ENCODE data around the gene APOC1. TPM values are rescaled to one million over a fixed set of nuclear protein-coding genes. Genes with fewer than 3 reads are reported as not detected.
A peak's percentile ranks its signal among the peaks of the same experiment; 100 is the strongest.

The APOC1 gene
- total RNA-seq, 3 donors from 2014 or later (not counting 1 experiment from before 2014, with no cell fraction given): not detected

DNA sequence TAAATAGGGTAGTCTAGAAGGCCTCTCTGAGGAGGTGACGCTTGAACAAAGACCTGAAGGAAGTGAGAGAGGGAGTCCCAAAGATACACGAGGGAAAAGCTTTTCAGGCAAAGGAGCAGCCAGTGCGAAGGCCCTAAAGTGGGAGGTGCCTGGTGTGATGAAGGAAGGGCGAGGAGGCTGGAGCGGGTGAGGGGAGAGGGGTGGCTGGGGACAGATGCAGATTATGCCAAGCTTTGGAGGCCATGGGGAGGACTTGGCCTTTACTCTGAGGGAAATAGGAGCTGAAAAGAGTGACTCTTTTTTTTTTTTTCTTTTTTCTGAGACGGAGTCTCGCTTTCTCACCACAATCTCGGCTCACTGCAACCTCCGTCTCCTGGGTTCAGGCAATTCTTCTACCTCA lies 43.7 kb downstream of the APOC1 start:
- Histone ChIP-seq H3K4me1 (ENCODE audit: control insufficient read depth, insufficient read depth, low read length) (peaks cover 49% of the 10 kb centered on the region), H3K4me3 (ENCODE audit: low read length) (no peak overlapping the region), H3K9me3 (ENCODE audit: control insufficient read depth, insufficient read depth, low read length) (no peaks in the 10 kb centered on the region), H3K27me3 (ENCODE audit: control insufficient read depth, insufficient read depth, low read length) (no peaks in the 10 kb centered on the region), H3K27ac (ENCODE audit: low read length) (no peak overlapping the region), H3K36me3 (ENCODE audit: control insufficient read depth, insufficient read depth, low read length) (peaks cover 13% of the 10 kb centered on the region)
- Mint-ChIP-seq H3K9me3 (no peaks in the 10 kb centered on the region), H3K27me3 (ENCODE audit: low read depth in 2 of 2) (no peaks in the 10 kb centered on the region), H3K4me1 (peaks cover 49 to 56% of the 10 kb centered on the region in 2 donors), H3K4me3 (no peak overlapping the region), H3K27ac (no peak overlapping the region), H3K36me3 (no peaks in the 10 kb centered on the region)
- DNase-seq: no peak
- 87% methylated on average over 9 of the region's 9 CpGs for WGBS (ENCODE audit: insufficient coverage)
- no peak for ATAC-seq
- intact Hi-C loops (cut with micrococcal nuclease): no loop called here
- TF ChIP-seq CTCF (IDR thresholded peaks at IDR 0.05): no peak

- H3K4me1 Mint-ChIP-seq: peaks cover 37 to 45% of the 10 kb centered on the region in 2 donors
- DNase-seq: no peak
Measured at GRCh38 chr19:44959691-44960090, 45.3 kb downstream of the APOC1 start.

DNA sequence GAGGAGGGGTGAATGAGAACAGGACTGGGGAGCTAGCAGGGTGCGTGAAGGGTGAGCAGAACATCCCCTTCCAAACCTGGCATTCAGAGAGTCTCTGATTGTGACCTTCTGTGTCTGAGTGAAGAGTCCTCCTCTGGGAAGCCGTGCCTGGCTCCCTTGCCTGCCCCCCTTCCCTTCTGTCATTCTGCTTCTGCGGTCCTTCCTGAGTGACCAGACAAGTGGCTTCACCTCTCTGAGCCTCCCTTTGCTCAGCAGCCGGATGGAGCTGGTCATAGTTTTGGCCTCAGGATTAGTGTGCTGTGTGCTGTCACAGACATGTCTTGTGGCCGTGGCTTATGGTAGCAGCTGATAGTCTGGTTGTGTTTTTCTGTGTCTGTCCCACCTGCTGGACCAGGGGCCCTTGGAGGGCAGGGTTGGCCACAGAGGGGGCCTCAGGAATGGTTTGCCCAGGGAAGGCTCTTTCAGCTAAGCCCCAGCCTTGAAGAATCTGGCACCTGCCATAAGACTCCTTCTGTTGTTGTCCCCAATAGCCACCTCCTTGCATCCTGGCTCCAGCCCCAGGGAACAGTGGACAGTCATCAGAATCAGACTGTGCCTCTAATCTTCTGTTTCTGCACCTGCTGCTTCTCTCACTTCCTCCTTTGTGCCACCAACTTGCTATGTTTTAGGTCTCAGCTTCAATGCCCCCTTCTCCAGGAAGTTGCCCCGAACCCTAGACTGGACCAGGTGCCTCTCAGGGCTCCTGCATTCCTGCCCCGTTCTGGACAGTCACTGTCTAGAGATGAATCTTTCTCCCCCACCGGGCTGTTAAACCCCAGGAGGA lies 46.7 kb downstream of the APOC1 start:
- Histone ChIP-seq H3K9me3 (ENCODE audit: control insufficient read depth, insufficient read depth, low read length) (no peaks in the 10 kb centered on the region), H3K27ac (ENCODE audit: low read length) (peak overlapping the region; percentile 44), H3K4me3 (ENCODE audit: low read length) (no peak overlapping the region), H3K27me3 (ENCODE audit: control insufficient read depth, insufficient read depth, low read length) (no peaks in the 10 kb centered on the region), H3K36me3 (ENCODE audit: control insufficient read depth, insufficient read depth, low read length) (peaks cover 24% of the 10 kb centered on the region), H3K4me1 (ENCODE audit: control insufficient read depth, insufficient read depth, low read length) (peaks cover 29% of the 10 kb centered on the region)
- Mint-ChIP-seq H3K27ac (peak overlapping the region in 1 of 2 donors; percentile 0), H3K9me3 (no peaks in the 10 kb centered on the region), H3K4me3 (no peak overlapping the region), H3K4me1 (peaks cover 25 to 34% of the 10 kb centered on the region in 2 donors), H3K36me3 (no peaks in the 10 kb centered on the region), H3K27me3 (ENCODE audit: low read depth in 2 of 2) (no peaks in the 10 kb centered on the region)
- intact Hi-C loops (cut with micrococcal nuclease): no loop called here
- ATAC-seq (no peak), DNase-seq (no peak)
- WGBS (ENCODE audit: insufficient coverage): 76% methylated on average over 8 of the region's 8 CpGs
- no peak for TF ChIP-seq CTCF (IDR thresholded peaks at IDR 0.05)

More at GRCh38 chr19:44959691-44960090, 45.3 kb downstream of the APOC1 start:
- peak overlapping the region in 1 of 2 donors; percentile 69 for H3K27ac Mint-ChIP-seq
- ATAC-seq: no peak
- H3K4me1 ChIP-seq (ENCODE audit: control insufficient read depth, insufficient read depth, low read length): peaks cover 36% of the 10 kb centered on the region
- no peaks in the 10 kb centered on the region for H3K36me3 Mint-ChIP-seq
- intact Hi-C loops (cut with micrococcal nuclease): no loop called here
- H3K9me3 Mint-ChIP-seq: no peaks in the 10 kb centered on the region
- no peak overlapping the region for H3K4me3 ChIP-seq (ENCODE audit: low read length)
- TF ChIP-seq CTCF (IDR thresholded peaks at IDR 0.05): no peak
- H3K36me3 ChIP-seq (ENCODE audit: control insufficient read depth, insufficient read depth, low read length): peaks cover 17% of the 10 kb centered on the region
- no peak overlapping the region for H3K27ac ChIP-seq (ENCODE audit: low read length)
- WGBS (ENCODE audit: insufficient coverage): 77% methylated on average over 4 of the region's 5 CpGs
- no peak overlapping the region for H3K4me3 Mint-ChIP-seq
- no peaks in the 10 kb centered on the region for H3K9me3 ChIP-seq (ENCODE audit: control insufficient read depth, insufficient read depth, low read length)
- no peaks in the 10 kb centered on the region for H3K27me3 ChIP-seq (ENCODE audit: control insufficient read depth, insufficient read depth, low read length)
- H3K27me3 Mint-ChIP-seq (ENCODE audit: low read depth in 2 of 2): no peaks in the 10 kb centered on the region
